ENCODE data around the gene IL36A.

The IL36A gene

GRCh38 chr2:113025737-113026136 lies 20.5 kb downstream of the IL36A start:
- no peaks in the 10 kb centered on the region for H3K36me3 ChIP-seq (replicated peaks)
- H3K27ac ChIP-seq, result no peak overlapping the region
- TF ChIP-seq, protein P1, sequence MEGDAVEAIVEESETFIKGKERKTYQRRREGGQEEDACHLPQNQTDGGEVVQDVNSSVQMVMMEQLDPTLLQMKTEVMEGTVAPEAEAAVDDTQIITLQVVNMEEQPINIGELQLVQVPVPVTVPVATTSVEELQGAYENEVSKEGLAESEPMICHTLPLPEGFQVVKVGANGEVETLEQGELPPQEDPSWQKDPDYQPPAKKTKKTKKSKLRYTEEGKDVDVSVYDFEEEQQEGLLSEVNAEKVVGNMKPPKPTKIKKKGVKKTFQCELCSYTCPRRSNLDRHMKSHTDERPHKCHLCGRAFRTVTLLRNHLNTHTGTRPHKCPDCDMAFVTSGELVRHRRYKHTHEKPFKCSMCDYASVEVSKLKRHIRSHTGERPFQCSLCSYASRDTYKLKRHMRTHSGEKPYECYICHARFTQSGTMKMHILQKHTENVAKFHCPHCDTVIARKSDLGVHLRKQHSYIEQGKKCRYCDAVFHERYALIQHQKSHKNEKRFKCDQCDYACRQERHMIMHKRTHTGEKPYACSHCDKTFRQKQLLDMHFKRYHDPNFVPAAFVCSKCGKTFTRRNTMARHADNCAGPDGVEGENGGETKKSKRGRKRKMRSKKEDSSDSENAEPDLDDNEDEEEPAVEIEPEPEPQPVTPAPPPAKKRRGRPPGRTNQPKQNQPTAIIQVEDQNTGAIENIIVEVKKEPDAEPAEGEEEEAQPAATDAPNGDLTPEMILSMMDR (IDR thresholded peaks at IDR 0.05; ENCODE audit: low read depth, low read length, missing control alignments), result no peak
- H3K27me3 ChIP-seq (replicated peaks), result peaks cover 31% of the 10 kb centered on the region
- no peak for DNase-seq
- in situ Hi-C loops (cut with HindIII; ENCODE audit: low pct_ligation_motif_present, low sequenced_read_pairs), result no loop called here
- H3K4me3 ChIP-seq (ENCODE audit: low read depth, low read length), result no peak overlapping the region

GRCh38 chr2:113027691-113028090 lies 22.4 kb downstream of the IL36A start:
- no peak overlapping the region for H3K27ac ChIP-seq
- TF ChIP-seq, protein P1 (IDR thresholded peaks at IDR 0.05; ENCODE audit: low read depth, low read length, missing control alignments), result no peak
- H3K36me3 ChIP-seq (replicated peaks), result no peaks in the 10 kb centered on the region
- in situ Hi-C loops (cut with HindIII; ENCODE audit: low pct_ligation_motif_present, low sequenced_read_pairs), result no loop called here
- H3K27me3 ChIP-seq (replicated peaks), result peaks cover 39% of the 10 kb centered on the region
- no peak overlapping the region for H3K4me3 ChIP-seq (ENCODE audit: low read depth, low read length)
- no peak for DNase-seq

DNA sequence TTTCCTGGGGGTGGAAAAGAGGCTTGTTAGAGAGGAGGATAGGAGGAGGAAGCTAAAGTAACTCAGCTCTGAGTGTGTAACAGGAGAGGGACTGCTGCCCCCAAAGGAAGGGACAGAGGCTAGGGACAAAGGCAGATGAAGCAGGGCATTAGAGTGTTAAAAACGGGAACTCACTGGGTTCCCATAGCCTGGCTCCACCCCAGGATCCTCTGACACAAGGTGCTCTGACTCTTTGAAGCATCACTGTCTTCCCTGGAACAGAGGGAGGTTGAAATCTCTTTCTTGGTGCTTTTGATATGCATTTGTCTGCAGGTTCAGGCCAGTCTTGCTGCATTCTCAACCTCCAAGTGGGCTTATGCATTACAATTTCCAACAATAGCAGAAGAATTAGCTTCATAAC lies 22.9 kb downstream of the IL36A start:
- in situ Hi-C loops (cut with HindIII; ENCODE audit: low pct_ligation_motif_present, low sequenced_read_pairs), result no loop called here
- Histone ChIP-seq H3K36me3 (replicated peaks) (no peaks in the 10 kb centered on the region), H3K27ac (no peak overlapping the region), H3K27me3 (replicated peaks) (peaks cover 36% of the 10 kb centered on the region), H3K4me3 (ENCODE audit: low read depth, low read length) (no peak overlapping the region)
- no peak for DNase-seq
- TF ChIP-seq, protein P1 (IDR thresholded peaks at IDR 0.05; ENCODE audit: low read depth, low read length, missing control alignments), result no peak

- Histone ChIP-seq H3K36me3 (replicated peaks) (no peaks in the 10 kb centered on the region), H3K27me3 (replicated peaks) (peaks cover 22% of the 10 kb centered on the region), H3K4me3 (ENCODE audit: low read depth, low read length) (no peak overlapping the region), H3K27ac (no peak overlapping the region)
- TF ChIP-seq, protein P1 (IDR thresholded peaks at IDR 0.05; ENCODE audit: low read depth, low read length, missing control alignments), result no peak
- no peak for DNase-seq
- in situ Hi-C loops (cut with HindIII; ENCODE audit: low pct_ligation_motif_present, low sequenced_read_pairs), result no loop called here
These were observed 27.5 kb downstream of the IL36A start for GRCh38 chr2:113032737-113033136.

- no peaks in the 10 kb centered on the region for H3K36me3 ChIP-seq (replicated peaks)
- H3K27ac ChIP-seq, result no peak overlapping the region
- no peak for DNase-seq
- in situ Hi-C loops (cut with HindIII; ENCODE audit: low pct_ligation_motif_present, low sequenced_read_pairs), result no loop called here
- TF ChIP-seq, protein P1 (IDR thresholded peaks at IDR 0.05; ENCODE audit: low read depth, low read length, missing control alignments), result no peak
- H3K4me3 ChIP-seq (ENCODE audit: low read depth, low read length), result no peak overlapping the region
- H3K27me3 ChIP-seq (replicated peaks), result peaks cover 13% of the 10 kb centered on the region
These were observed 28.8 kb downstream of the IL36A start for GRCh38 chr2:113034016-113034415.

- no peaks in the 10 kb centered on the region for H3K36me3 ChIP-seq (replicated peaks)
- peaks cover 6% of the 10 kb centered on the region for H3K27me3 ChIP-seq (replicated peaks)
- TF ChIP-seq, protein P1 (IDR thresholded peaks at IDR 0.05; ENCODE audit: low read depth, low read length, missing control alignments), result no peak
- no peak overlapping the region for H3K27ac ChIP-seq
- DNase-seq, result no peak
- H3K4me3 ChIP-seq (ENCODE audit: low read depth, low read length), result no peak overlapping the region
- in situ Hi-C loops (cut with HindIII; ENCODE audit: low pct_ligation_motif_present, low sequenced_read_pairs), result no loop called here
These were observed 31.5 kb downstream of the IL36A start for GRCh38 chr2:113036763-113037162.
